A673 (cell line): ENCODE measurements around the gene EPAS1. TPM values are rescaled to one million over a fixed set of nuclear protein-coding genes. Genes with fewer than 3 reads are reported as not detected.

Source experiments
- BruUV-seq: library from RNA; stranded (reverse); fragments of 400-500 nt; replicated peaks from 2 replicates; lab custom pipeline; 2021; lab: Mats Ljungman, UMichigan
- CTCF ChIA-PET: fragments of 300-600 bp; sonication (Branson Sonifier 250); formaldehyde crosslinking; loops from one replicate; lab custom pipeline; 2022; ENCODE audit warnings: antibody characterized with exemption; lab: Charles Lee
- POLR2A ChIA-PET: fragments of 300-600 bp; sonication (Branson Sonifier 250); formaldehyde crosslinking; loops from one replicate; lab custom pipeline; 2022; ENCODE audit warnings: antibody characterized with exemption; ENCODE audit not compliant: low non-redundant PET; lab: Charles Lee
- DNase-seq: peaks from one replicate; pipeline ENCODE4 v3.0.0-alpha.2; 2015; ENCODE audit warnings: low spot score
- H3K27ac ChIP-seq: fragments of 200-600 bp; sonication (generic); 2 replicates; pipeline ENCODE4 v1.5.1; 2016; ENCODE audit warnings: mixed run types, low read depth, mild to moderate bottlenecking, mixed read lengths, antibody characterized with exemption, low read length; ENCODE audit not compliant: poor library complexity, severe bottlenecking
- H3K27me3 ChIP-seq: fragments of 200-600 bp; sonication (generic); replicated peaks from 2 replicates; pipeline ENCODE4 v1.6.1; 2017; ENCODE audit warnings: mixed run types, low read depth, mild to moderate bottlenecking, mixed read lengths, antibody characterized with exemption, low read length; ENCODE audit not compliant: insufficient read depth, poor library complexity
- H3K36me3 ChIP-seq: fragments of 200-600 bp; sonication (generic); 2 replicates; pipeline ENCODE4 v1.6.1; 2016; ENCODE audit warnings: mixed run types, mild to moderate bottlenecking, mixed read lengths, antibody characterized with exemption, low read length; ENCODE audit not compliant: insufficient read depth, poor library complexity, severe bottlenecking
- H3K4me1 ChIP-seq: fragments of 200-600 bp; sonication (generic); 2 replicates; pipeline ENCODE4 v1.6.1; 2017; ENCODE audit warnings: mixed run types, mild to moderate bottlenecking, mixed read lengths, antibody characterized with exemption, low read length; ENCODE audit not compliant: insufficient read depth, poor library complexity, severe bottlenecking
- H3K4me3 ChIP-seq: fragments of 200-600 bp; sonication (generic); 2 replicates; pipeline ENCODE4 v1.5.1; 2016; ENCODE audit warnings: low read depth, mixed run types, mild to moderate bottlenecking, mixed read lengths, low read length; ENCODE audit not compliant: poor library complexity, severe bottlenecking
- H3K9me3 ChIP-seq: fragments of 200-600 bp; sonication (generic); 2 replicates; pipeline ENCODE4 v1.6.1; 2016; ENCODE audit warnings: mixed run types, low read depth, mild to moderate bottlenecking, mixed read lengths, antibody characterized with exemption, low read length; ENCODE audit not compliant: poor library complexity, severe bottlenecking
- EZH2 ChIP-seq: fragments of 200-600 bp; sonication (generic); IDR thresholded peaks from 2 replicates; pipeline ENCODE4 v1.6.1; 2017; ENCODE audit warnings: borderline replicate concordance, low read depth, mild to moderate bottlenecking, mixed read lengths, antibody characterized with exemption, low read length; ENCODE audit not compliant: poor library complexity, severe bottlenecking
- intact Hi-C: fragments of 100-400 bp; cut with micrococcal nuclease; formaldehyde crosslinking; loops from one replicate; pipeline ENCODE4 v1.10.0; 2022; ENCODE audit not compliant: unreplicated experiment
- total RNA-seq: library from RNA; stranded (reverse); gene quantifications from 2 replicates; pipeline ENCODE4 v1.2.3, GENCODE V29; 2021
- TF ChIP-seq, protein P1 (sequence below): fragments of 300-800, 200-600 bp; sonication (generic); conservative IDR thresholded peaks from 2 replicates; pipeline ENCODE4 v1.5.1; 2017; ENCODE audit warnings: low read depth, mild to moderate bottlenecking, antibody characterized with exemption, low read length, moderate library complexity, mixed read lengths

The EPAS1 gene
- total RNA-seq, 1 experiment from 2014 or later, result 0.41 TPM

DNA sequence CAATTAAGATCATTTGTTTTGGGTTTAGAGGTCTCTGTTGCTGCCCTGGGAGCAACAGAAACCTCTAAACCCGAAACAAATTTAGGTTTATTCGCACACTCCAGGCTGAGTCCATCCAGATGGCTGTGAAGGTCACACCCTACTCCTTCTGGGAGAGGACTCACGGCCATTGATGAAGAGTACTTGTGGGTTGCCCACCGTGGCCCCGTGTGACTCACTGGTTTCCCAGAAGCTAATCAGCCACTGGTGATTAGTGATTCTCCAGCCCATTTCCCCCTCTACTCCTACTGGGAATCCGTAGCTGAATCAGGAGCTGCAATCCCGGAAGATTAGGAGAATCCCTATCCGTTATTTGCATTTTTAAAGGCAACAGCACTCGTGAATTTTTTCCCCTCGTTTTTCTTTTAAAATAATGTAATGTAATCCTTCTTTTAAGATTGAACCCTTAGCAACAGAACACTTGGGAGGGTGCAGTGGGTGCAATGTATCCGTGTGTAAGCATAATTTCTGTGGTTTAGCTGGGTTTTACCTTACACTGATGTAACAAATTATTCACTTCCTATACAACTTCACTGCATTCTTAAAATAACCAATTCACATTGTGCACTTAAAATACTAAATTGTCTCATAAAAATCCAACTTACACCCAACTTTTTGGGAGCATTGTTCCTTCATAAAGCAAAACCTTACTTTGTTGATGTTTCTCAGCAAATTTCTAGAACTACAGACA, 27.5 kb upstream of the EPAS1 start:
- no peak for DNase-seq
- no peak overlapping the region for H3K4me3 ChIP-seq
- no peak for TF ChIP-seq EZH2
- TF ChIP-seq, protein P1, sequence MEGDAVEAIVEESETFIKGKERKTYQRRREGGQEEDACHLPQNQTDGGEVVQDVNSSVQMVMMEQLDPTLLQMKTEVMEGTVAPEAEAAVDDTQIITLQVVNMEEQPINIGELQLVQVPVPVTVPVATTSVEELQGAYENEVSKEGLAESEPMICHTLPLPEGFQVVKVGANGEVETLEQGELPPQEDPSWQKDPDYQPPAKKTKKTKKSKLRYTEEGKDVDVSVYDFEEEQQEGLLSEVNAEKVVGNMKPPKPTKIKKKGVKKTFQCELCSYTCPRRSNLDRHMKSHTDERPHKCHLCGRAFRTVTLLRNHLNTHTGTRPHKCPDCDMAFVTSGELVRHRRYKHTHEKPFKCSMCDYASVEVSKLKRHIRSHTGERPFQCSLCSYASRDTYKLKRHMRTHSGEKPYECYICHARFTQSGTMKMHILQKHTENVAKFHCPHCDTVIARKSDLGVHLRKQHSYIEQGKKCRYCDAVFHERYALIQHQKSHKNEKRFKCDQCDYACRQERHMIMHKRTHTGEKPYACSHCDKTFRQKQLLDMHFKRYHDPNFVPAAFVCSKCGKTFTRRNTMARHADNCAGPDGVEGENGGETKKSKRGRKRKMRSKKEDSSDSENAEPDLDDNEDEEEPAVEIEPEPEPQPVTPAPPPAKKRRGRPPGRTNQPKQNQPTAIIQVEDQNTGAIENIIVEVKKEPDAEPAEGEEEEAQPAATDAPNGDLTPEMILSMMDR, result no peak
- CTCF ChIA-PET, result interaction anchor here (0.7 kb wide), 1 partner anchor 22 kb away, joined by 3 read pairs; no protein-coding TSS in a partner anchor
- H3K9me3 ChIP-seq, result no peaks in the 10 kb centered on the region
- intact Hi-C loops, result no loop called here
- no peaks in the 10 kb centered on the region for H3K27me3 ChIP-seq
- H3K4me1 ChIP-seq, result no peaks in the 10 kb centered on the region
- POLR2A ChIA-PET, result no interaction called here
- no TSS peak for BruUV-seq
- H3K27ac ChIP-seq, result no peak overlapping the region
- H3K36me3 ChIP-seq, result no peaks in the 10 kb centered on the region

DNA sequence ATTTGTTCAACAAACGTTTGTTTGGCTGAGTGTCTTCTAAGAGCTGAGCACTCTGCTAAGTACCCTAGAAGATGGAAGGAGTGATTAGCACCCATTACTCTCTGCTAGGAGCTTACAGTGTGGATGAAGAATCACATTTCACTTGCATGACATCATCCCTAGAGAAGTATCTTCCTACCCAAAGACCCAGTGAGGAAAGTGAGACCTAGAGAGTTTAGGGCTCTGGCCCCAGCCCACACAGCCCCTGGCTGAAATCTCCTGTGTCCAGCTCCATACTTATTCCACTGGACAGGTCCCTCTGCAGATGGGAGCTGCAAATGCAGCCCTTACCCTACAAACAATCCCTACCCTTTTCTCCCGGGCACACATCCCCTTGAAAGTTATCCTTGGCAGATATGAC, 26.8 kb upstream of the EPAS1 start:
- Histone ChIP-seq H3K36me3 (no peaks in the 10 kb centered on the region), H3K9me3 (no peaks in the 10 kb centered on the region), H3K27me3 (no peaks in the 10 kb centered on the region), H3K27ac (no peak overlapping the region), H3K4me1 (no peaks in the 10 kb centered on the region), H3K4me3 (no peak overlapping the region)
- CTCF ChIA-PET, result interaction anchor here (0.7 kb wide), 1 partner anchor 22 kb away, joined by 3 read pairs; no protein-coding TSS in a partner anchor
- TF ChIP-seq EZH2, result no peak
- TF ChIP-seq, protein P1, result no peak
- POLR2A ChIA-PET, result no interaction called here
- no peak for DNase-seq
- intact Hi-C loops, result no loop called here
- no TSS peak for BruUV-seq

DNA sequence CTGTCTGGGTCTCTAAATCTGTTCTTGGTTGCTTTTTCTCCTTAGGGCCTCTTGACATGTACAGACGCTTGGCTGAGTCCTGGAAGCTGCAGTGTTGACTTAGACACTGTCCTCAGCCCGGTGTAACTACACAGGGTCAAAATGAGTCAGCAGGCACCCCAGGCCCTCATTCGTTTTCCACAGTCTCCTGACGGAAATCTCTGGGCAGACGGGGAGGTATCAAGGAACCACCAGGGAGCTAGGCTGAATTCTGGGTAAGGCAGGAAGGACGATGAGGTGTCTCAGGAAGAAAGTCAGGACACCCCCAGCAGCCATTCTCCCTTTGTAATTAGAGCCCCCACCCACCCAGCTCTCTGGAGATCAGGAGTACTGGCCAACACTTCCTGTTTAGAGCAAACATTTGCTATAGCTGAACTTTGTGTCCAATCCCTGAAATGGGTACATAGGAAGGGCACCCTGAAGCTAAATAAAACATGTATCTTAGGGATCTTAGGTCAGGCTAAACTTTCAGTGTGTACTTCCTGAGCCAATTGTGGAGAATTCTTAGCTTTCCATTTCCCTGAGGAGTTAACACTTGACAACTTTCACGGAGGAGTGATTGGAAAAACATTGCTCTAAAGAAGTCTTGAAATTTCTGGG, 23.9 kb upstream of the EPAS1 start:
- Histone ChIP-seq H3K9me3 (no peaks in the 10 kb centered on the region), H3K4me1 (no peaks in the 10 kb centered on the region), H3K4me3 (no peak overlapping the region), H3K27me3 (no peaks in the 10 kb centered on the region), H3K36me3 (no peaks in the 10 kb centered on the region), H3K27ac (no peak overlapping the region)
- no peak for DNase-seq
- no TSS peak for BruUV-seq
- TF ChIP-seq, protein P1, result no peak
- no peak for TF ChIP-seq EZH2
- ChIA-PET CTCF (no interaction called here), POLR2A (no interaction called here)
- intact Hi-C loops, result no loop called here
